Esophagus squamous epithelium (tissue), 5 donors: Measurements from ENCODE around the gene CKS2. TPM values are rescaled to one million over a fixed set of nuclear protein-coding genes. Genes with fewer than 3 reads are reported as not detected.

Experiments used
- DNase-seq: peaks from one replicate; lab custom pipeline; 2025; lab: John Stamatoyannopoulos, UW
- H3K27ac ChIP-seq, 4 donors: fragments of 200-600 bp; sonication (generic); one replicate each; pipeline ENCODE4 v1.5.1; 2016 to 2019; ENCODE audit warnings: mild to moderate bottlenecking in 1 of 4
- H3K27me3 ChIP-seq, 4 donors: fragments of 200-600 bp; sonication (generic); 1 replicate in 3 of 4; 2 replicates in 1 of 4; pipeline versions ENCODE4 v1.5.1 to v1.6.0; 2017 to 2021; ENCODE audit warnings: antibody characterized with exemption in 1 of 4
- H3K36me3 ChIP-seq, 3 donors: fragments of 200-600 bp; sonication (generic); one replicate each; pipeline ENCODE4 v1.5.1; 2016 to 2019
- H3K4me1 ChIP-seq, 3 donors: fragments of 200-600 bp; sonication (generic); one replicate each; pipeline ENCODE4 v1.5.1; 2017 to 2019
- H3K4me3 ChIP-seq, 4 donors: fragments of 200-600 bp; sonication (generic); 1 replicate in 3 of 4; 2 replicates in 1 of 4; pipeline ENCODE4 v1.5.1; 2016 to 2019; ENCODE audit warnings: mild to moderate bottlenecking in 2 of 4, moderate library complexity in 1 of 4
- H3K9me3 ChIP-seq, 3 donors: fragments of 200-600 bp; sonication (generic); one replicate each; pipeline ENCODE4 v1.5.1; 2016 to 2019
- CTCF ChIP-seq, 6 experiments: fragments of 450-650 bp in 4 of 6; fragments of 200-600 bp in 2 of 6; sonication (generic) in 2 of 6; IDR thresholded peaks; one replicate each; pipeline ENCODE4 v1.5.1; 2016 to 2019; ENCODE audit warnings: antibody characterized with exemption in 6 of 6, mild to moderate bottlenecking in 4 of 6, moderate library complexity in 4 of 6
- POLR2A ChIP-seq, 4 donors: fragments of 450-650 bp; IDR thresholded peaks; one replicate each; pipeline ENCODE4 v1.6.1; 2017; ENCODE audit warnings: antibody characterized with exemption in 4 of 4, mild to moderate bottlenecking in 4 of 4, moderate library complexity in 3 of 4
- WGBS, 2 donors: methylation state at CpG; one replicate each; pipeline ENCODE4 v1.1.5; 2018; 5-methylcytosine and 5-hydroxymethylcytosine counted together
- intact Hi-C: fragments of 100-400 bp; cut with DNase I; formaldehyde crosslinking; loops from one replicate; pipeline ENCODE4 v1.15.0; 2022
- total RNA-seq, 4 donors: library from RNA; depleted of rRNA; stranded (reverse); fragments of >200 nt; gene quantifications; one replicate each; pipeline ENCODE4 v1.1.0, GENCODE V29; 2016
- donor health status: DM: yes; HTN: yes; CAD: no.

The CKS2 gene
- total RNA-seq, 4 donors from 2014 or later = 17.9 to 93.5 (median 57.6) TPM

GRCh38 chr9:89362647-89363310, 51.8 kb downstream of the CKS2 start:
- no peak overlapping the region for H3K4me3 ChIP-seq
- H3K4me1 ChIP-seq = peaks cover 0 to 19% (median 0%) of the 10 kb centered on the region in 3 donors
- intact Hi-C loops = no loop called here
- WGBS, 2 donors = 88 to 90% methylated on average over 4 to 7 of the region's 10 CpGs
- peaks cover 4 to 63% (median 31%) of the 10 kb centered on the region in 3 donors for H3K36me3 ChIP-seq
- H3K27ac ChIP-seq = no peak overlapping the region
- TF ChIP-seq POLR2A (IDR thresholded peaks at IDR 0.05) = no peak
- TF ChIP-seq CTCF (IDR thresholded peaks at IDR 0.05) = no peak
- no peak for DNase-seq
- H3K27me3 ChIP-seq = no peaks in the 10 kb centered on the region
- no peaks in the 10 kb centered on the region for H3K9me3 ChIP-seq

- no peak for DNase-seq
Measured at GRCh38 chr9:89363311-89363670, 52.3 kb downstream of the CKS2 start.

GRCh38 chr9:89363921-89364665, 53.1 kb downstream of the CKS2 start:
- 71 to 81% methylated on average over 6 of the region's 9 CpGs for WGBS, 2 donors
- TF ChIP-seq CTCF (IDR thresholded peaks at IDR 0.05) (no peak), POLR2A (IDR thresholded peaks at IDR 0.05) (no peak)
- no peak for DNase-seq

More at GRCh38 chr9:89363311-89363670, 52.3 kb downstream of the CKS2 start:
- Histone ChIP-seq H3K4me3 (no peak overlapping the region), H3K27ac (no peak overlapping the region), H3K4me1 (peaks cover 0 to 19% (median 0%) of the 10 kb centered on the region in 3 donors), H3K9me3 (no peaks in the 10 kb centered on the region), H3K27me3 (no peaks in the 10 kb centered on the region), H3K36me3 (peaks cover 4 to 58% (median 28%) of the 10 kb centered on the region in 3 donors)
- intact Hi-C loops = no loop called here
- 88 to 89% methylated on average over 6 of the region's 6 CpGs for WGBS, 2 donors
- TF ChIP-seq POLR2A (IDR thresholded peaks at IDR 0.05) = no peak
- TF ChIP-seq CTCF (IDR thresholded peaks at IDR 0.05) = no peak

GRCh38 chr9:89364666-89365531, 53.9 kb downstream of the CKS2 start:
- Histone ChIP-seq H3K9me3 (no peaks in the 10 kb centered on the region), H3K4me3 (no peak overlapping the region), H3K4me1 (peaks cover 0 to 14% (median 0%) of the 10 kb centered on the region in 3 donors), H3K27ac (no peak overlapping the region), H3K27me3 (no peaks in the 10 kb centered on the region), H3K36me3 (peaks cover 4 to 42% (median 23%) of the 10 kb centered on the region in 3 donors)
- intact Hi-C loops = no loop called here
- 73 to 78% methylated on average over 5 to 9 of the region's 17 CpGs for WGBS, 2 donors
- TF ChIP-seq CTCF (IDR thresholded peaks at IDR 0.05) (no peak), POLR2A (IDR thresholded peaks at IDR 0.05) (no peak)
- DNase-seq = no peak

More at GRCh38 chr9:89363921-89364665, 53.1 kb downstream of the CKS2 start:
- no peaks in the 10 kb centered on the region for H3K9me3 ChIP-seq
- H3K4me1 ChIP-seq = peaks cover 0 to 19% (median 0%) of the 10 kb centered on the region in 3 donors
- no peak overlapping the region for H3K4me3 ChIP-seq
- H3K27ac ChIP-seq = no peak overlapping the region
- intact Hi-C loops = no loop called here
- peaks cover 4 to 50% (median 23%) of the 10 kb centered on the region in 3 donors for H3K36me3 ChIP-seq
- no peaks in the 10 kb centered on the region for H3K27me3 ChIP-seq
